Measurements from ENCODE around the gene EML6. TPM values are rescaled to one million over a fixed set of nuclear protein-coding genes. Genes with fewer than 3 reads are reported as not detected.
"Not testable (repeated sequence)": the region's sequence is repeated elsewhere in the genome, so short reads cannot be mapped to it uniquely, and the experiment has no call there.

Gene EML6
- total RNA-seq, 1 donor from 2014 or later: 1.3 TPM

- intact Hi-C loops (cut with micrococcal nuclease): no loop called here
Observed at GRCh38 chr2:54871457-54872107, 148.1 kb downstream of the EML6 start.

- intact Hi-C loops (cut with micrococcal nuclease): no loop called here
Observed at GRCh38 chr2:54872780-54873179, 149.3 kb downstream of the EML6 start.

GRCh38 chr2:54873236-54873635 is 149.8 kb downstream of the EML6 start:
- intact Hi-C loops (cut with micrococcal nuclease): not testable (repeated sequence)

GRCh38 chr2:54876764-54877163 is 153.3 kb downstream of the EML6 start:
- intact Hi-C loops (cut with micrococcal nuclease): no loop called here

GRCh38 chr2:54878182-54878581 is 154.7 kb downstream of the EML6 start:
- intact Hi-C loops (cut with micrococcal nuclease): no loop called here

GRCh38 chr2:54879032-54879431 is 155.6 kb downstream of the EML6 start:
- intact Hi-C loops (cut with micrococcal nuclease): no loop called here

- intact Hi-C loops (cut with micrococcal nuclease): no loop called here
Observed at GRCh38 chr2:54879598-54880332, 156.3 kb downstream of the EML6 start.

GRCh38 chr2:54880428-54880827 is 157.0 kb downstream of the EML6 start:
- intact Hi-C loops (cut with micrococcal nuclease): no loop called here

- intact Hi-C loops (cut with micrococcal nuclease): no loop called here
Observed at GRCh38 chr2:54881759-54882158, 158.3 kb downstream of the EML6 start.

GRCh38 chr2:54885891-54886290 is 162.4 kb downstream of the EML6 start:
- intact Hi-C loops (cut with micrococcal nuclease): no loop called here

- intact Hi-C loops (cut with micrococcal nuclease): no loop called here
Observed at GRCh38 chr2:54887850-54888545, 164.5 kb downstream of the EML6 start.

GRCh38 chr2:54889053-54889452 is 165.6 kb downstream of the EML6 start:
- intact Hi-C loops (cut with micrococcal nuclease): no loop called here

- intact Hi-C loops (cut with micrococcal nuclease): no loop called here
Observed at GRCh38 chr2:54891909-54892308, 168.4 kb downstream of the EML6 start.

- intact Hi-C loops (cut with micrococcal nuclease): no loop called here
Observed at GRCh38 chr2:54894467-54894866, 171.0 kb downstream of the EML6 start.

GRCh38 chr2:54895730-54896129 is 172.3 kb downstream of the EML6 start:
- intact Hi-C loops (cut with micrococcal nuclease): loop anchor here (5.0 kb wide), 1 partner anchor 522 kb away; the partner anchor contains the start of gene CCDC88A

GRCh38 chr2:54897420-54898310 is 174.2 kb downstream of the EML6 start:
- intact Hi-C loops (cut with micrococcal nuclease): loop anchor here (1.0 to 5.0 kb wide), 3 partner anchors 278 to 535 kb away; partner anchors contain the start of gene CCDC88A

GRCh38 chr2:54898456-54899226 is 175.2 kb downstream of the EML6 start:
- intact Hi-C loops (cut with micrococcal nuclease): loop anchor here (1.0 to 5.0 kb wide), 3 partner anchors 277 to 534 kb away; partner anchors contain the start of gene CCDC88A

GRCh38 chr2:54899576-54900200 is 176.2 kb downstream of the EML6 start:
- intact Hi-C loops (cut with micrococcal nuclease): loop anchor here (2.0 to 5.0 kb wide), 4 partner anchors 43 to 518 kb away; partner anchors contain the start of genes CCDC88A, CLHC1 and RPS27A

- intact Hi-C loops (cut with micrococcal nuclease): loop anchor here (2.0 to 5.0 kb wide), 3 partner anchors 41 to 331 kb away; partner anchors contain the start of genes CLHC1 and RPS27A
Observed at GRCh38 chr2:54901224-54901986, 177.9 kb downstream of the EML6 start.

All from T-helper 1 cell treated with Interleukin-12 subunit alpha and Interleukin-12 subunit beta and Interleukin-4 antibody, amounts not matched to agents 30 ng/mL and 1 ng/mL, for 36 hours (primary cell).